Measurements from ENCODE around the gene IFT122. TPM values are rescaled to one million over a fixed set of nuclear protein-coding genes. Genes with fewer than 3 reads are reported as not detected.

IFT122 gene
- total and polyA plus RNA-seq, 8 donors, result 9.9 to 163 (median 19.6) TPM

- no peak for DNase-seq
- Histone ChIP-seq H3K36me3 (no peaks in the 10 kb centered on the region), H3K27me3 (no peaks in the 10 kb centered on the region), H3K27ac (no peak within 1 kb of the TSS), H3K4me3 (no peak within 1 kb of the TSS), H3K4me1 (peaks cover 0 to 4% (median 2%) of the 10 kb centered on the region in 4 donors), H3K9me3 (no peaks in the 10 kb centered on the region)
- TF ChIP-seq POLR2A (IDR thresholded peaks at IDR 0.05) (no peak), POLR2AphosphoS5 (IDR thresholded peaks at IDR 0.05) (no peak), EP300 (IDR thresholded peaks at IDR 0.05) (no peak), CTCF (IDR thresholded peaks at IDR 0.05) (no peak)
- intact Hi-C loops (cut with DNase I; ENCODE audit: low total_unique reads), result no loop called here
- WGBS, 5 donors, result 89 to 94% (median 93%) methylated on average over 18 of the region's 18 CpGs
These were observed 88.6 kb downstream of the IFT122 start, which contains the start of gene RHO for GRCh38 chr3:129528589-129529100. Gene RHO (plus strand): TSS chr3:129528639. CDS start chr3:129528734, 95 bp downstream.

GRCh38 chr3:129529436-129530210 lies 89.6 kb downstream of the IFT122 start:
- Histone ChIP-seq H3K9me3 (no peaks in the 10 kb centered on the region), H3K27ac (no peak overlapping the region), H3K36me3 (no peaks in the 10 kb centered on the region), H3K4me1 (peaks cover 0 to 4% (median 2%) of the 10 kb centered on the region in 4 donors), H3K27me3 (no peaks in the 10 kb centered on the region), H3K4me3 (no peak overlapping the region)
- DNase-seq, result peak in 1 of 2 donors; percentile 29
- TF ChIP-seq EP300 (IDR thresholded peaks at IDR 0.05) (no peak), CTCF (IDR thresholded peaks at IDR 0.05) (no peak), POLR2A (IDR thresholded peaks at IDR 0.05) (no peak), POLR2AphosphoS5 (IDR thresholded peaks at IDR 0.05) (no peak)
- intact Hi-C loops (cut with DNase I; ENCODE audit: low total_unique reads), result no loop called here
- 69 to 80% (median 77%) methylated on average over 12 of the region's 12 CpGs for WGBS, 5 donors

- Histone ChIP-seq H3K27me3 (no peaks in the 10 kb centered on the region), H3K36me3 (no peaks in the 10 kb centered on the region), H3K27ac (no peak overlapping the region), H3K4me1 (peaks cover 0 to 4% (median 2%) of the 10 kb centered on the region in 4 donors), H3K9me3 (no peaks in the 10 kb centered on the region), H3K4me3 (no peak overlapping the region)
- DNase-seq, result peak in 1 of 2 donors; percentile 55
- no peak for TF ChIP-seq EP300 (IDR thresholded peaks at IDR 0.05)
- TF ChIP-seq POLR2A (IDR thresholded peaks at IDR 0.05), result no peak
- TF ChIP-seq POLR2AphosphoS5 (IDR thresholded peaks at IDR 0.05), result no peak
- TF ChIP-seq CTCF (IDR thresholded peaks at IDR 0.05), result no peak
- intact Hi-C loops (cut with DNase I; ENCODE audit: low total_unique reads), result no loop called here
- WGBS, 5 donors, result 30 to 42% (median 38%) methylated on average over 6 of the region's 6 CpGs
These were observed 90.3 kb downstream of the IFT122 start for GRCh38 chr3:129530251-129530791.

GRCh38 chr3:129530821-129531220 lies 90.8 kb downstream of the IFT122 start:
- intact Hi-C loops (cut with DNase I; ENCODE audit: low total_unique reads), result no loop called here
- TF ChIP-seq EP300 (IDR thresholded peaks at IDR 0.05) (no peak), CTCF (IDR thresholded peaks at IDR 0.05) (no peak), POLR2A (IDR thresholded peaks at IDR 0.05) (no peak), POLR2AphosphoS5 (IDR thresholded peaks at IDR 0.05) (no peak)

More at GRCh38 chr3:129530821-129531220, 90.8 kb downstream of the IFT122 start:
- WGBS, 5 donors, result 94 to 99% (median 98%) methylated on average over 11 to 13 of the region's 13 CpGs
- H3K4me3 ChIP-seq, result no peak overlapping the region
- no peaks in the 10 kb centered on the region for H3K9me3 ChIP-seq
- no peak for DNase-seq
- no peak overlapping the region for H3K27ac ChIP-seq
- H3K27me3 ChIP-seq, result no peaks in the 10 kb centered on the region
- peaks cover 0 to 4% (median 2%) of the 10 kb centered on the region in 4 donors for H3K4me1 ChIP-seq
- no peaks in the 10 kb centered on the region for H3K36me3 ChIP-seq
